HCT116 (cell line): ENCODE measurements around the gene MRPL33. TPM values are rescaled to one million over a fixed set of nuclear protein-coding genes. Genes with fewer than 3 reads are reported as not detected.

Experiments used
- ATAC-seq: fragments of 200-7000 bp; cut with Tn5 transposase; 2 replicates; pipeline ENCODE4 v1.9.1; 2020; ENCODE audit warnings: mild to moderate bottlenecking, moderate library complexity
- BruUV-seq: library from RNA; stranded (reverse); fragments of 400-500 nt; replicated peaks from 2 replicates; lab custom pipeline; 2021; lab: Mats Ljungman, UMichigan
- CTCF ChIA-PET: fragments of 300-600 bp; sonication (Branson Sonifier 250); formaldehyde crosslinking; loops from one replicate; lab custom pipeline; 2021; ENCODE audit warnings: antibody characterized with exemption; lab: Charles Lee
- POLR2A ChIA-PET: fragments of 300-600, 350-600 bp; sonication (Branson Sonifier 250); formaldehyde crosslinking; loops from one replicate; lab custom pipeline; 2021; ENCODE audit warnings: antibody characterized with exemption; lab: Charles Lee
- RAD21 ChIA-PET, 2 experiments: fragments of 300-600 bp; sonication (Branson Sonifier 250); formaldehyde crosslinking; loops; one replicate each; lab custom pipeline; 2023; ENCODE audit warnings: low total read pairs in 2 of 2; ENCODE audit not compliant: uncharacterized antibody in 2 of 2, unreplicated experiment in 2 of 2, low non-redundant PET in 1 of 2; lab: Charles Lee
- DNase-seq: peaks from one replicate; pipeline ENCODE4 v3.0.0-alpha.2; 2010; ENCODE audit warnings: low read depth, low spot score
- H2AFZ ChIP-seq: fragments of 200-600 bp; shearing (Covaris generic), sonication (generic); 2 replicates; pipeline ENCODE4 v1.6.1; 2017; ENCODE audit warnings: low read depth, mixed run types, mixed read lengths, antibody characterized with exemption, low read length; ENCODE audit not compliant: poor library complexity, severe bottlenecking
- H3K27ac ChIP-seq: 2 replicates; pipeline ENCODE4 v1.5.1; 2012; ENCODE audit warnings: low read depth, low read length
- H3K27me3 ChIP-seq: fragments of 200-600 bp; sonication (generic); 2 replicates; pipeline ENCODE4 v1.6.1; 2016; ENCODE audit warnings: mixed run types, low read length, mixed read lengths; ENCODE audit not compliant: insufficient read depth
- H3K36me3 ChIP-seq, 2 experiments: fragments of 200-500 bp in 1 of 2; fragments of 200-600 bp in 1 of 2; sonication (Bioruptor generic) in 1 of 2; sonication (generic) in 1 of 2; 2 replicates each; pipeline versions ENCODE4 v1.5.1 to v1.6.1; 2014 to 2016; ENCODE audit warnings: low read length in 2 of 2, inconsistent platforms in 1 of 2, mixed read lengths in 1 of 2, mixed run types in 1 of 2; ENCODE audit not compliant: insufficient read depth in 2 of 2, control insufficient read depth in 1 of 2
- H3K4me1 ChIP-seq, 2 experiments: fragments of 200-600 bp in 1 of 2; sonication (generic) in 1 of 2; 2 replicates each; pipeline versions ENCODE4 v1.5.1 to v1.6.1; 2012 to 2017; ENCODE audit warnings: low read length in 2 of 2, inconsistent platforms in 1 of 2, mild to moderate bottlenecking in 1 of 2, mixed read lengths in 1 of 2, mixed run types in 1 of 2, moderate library complexity in 1 of 2; ENCODE audit not compliant: insufficient read depth in 2 of 2, control insufficient read depth in 1 of 2
- H3K4me2 ChIP-seq: fragments of 200-600 bp; sonication (generic); 2 replicates; pipeline ENCODE4 v1.6.1; 2017; ENCODE audit warnings: mixed run types, low read length, mixed read lengths
- H3K4me3 ChIP-seq, 2 experiments: fragments of 200-600 bp in 1 of 2; sonication (generic) in 1 of 2; replicated peaks in 1 of 2; 2 replicates each; pipeline ENCODE4 v1.5.1; 2011 to 2016; ENCODE audit warnings: low read length in 2 of 2, control low read depth in 1 of 2, low read depth in 1 of 2, mild to moderate bottlenecking in 1 of 2, mixed read lengths in 1 of 2, mixed run types in 1 of 2
- H3K79me2 ChIP-seq: fragments of 200-600 bp; sonication (generic); 2 replicates; pipeline ENCODE4 v1.6.1; 2017; ENCODE audit warnings: mild to moderate bottlenecking, mixed run types, low read length, moderate library complexity, mixed read lengths; ENCODE audit not compliant: insufficient read depth
- H3K9ac ChIP-seq: fragments of 200-600 bp; sonication (generic); 2 replicates; pipeline ENCODE4 v1.6.1; 2016; ENCODE audit warnings: low read length, mixed read lengths
- H3K9me2 ChIP-seq: fragments of 200-600 bp; sonication (generic), shearing (Covaris generic); 2 replicates; pipeline ENCODE4 v1.6.1; 2017; ENCODE audit warnings: mixed run types, mild to moderate bottlenecking, moderate library complexity; ENCODE audit not compliant: insufficient read depth
- H3K9me3 ChIP-seq, 2 experiments: fragments of 200-500 bp in 1 of 2; fragments of 200-600 bp in 1 of 2; sonication (Bioruptor generic) in 1 of 2; sonication (generic) in 1 of 2; 2 replicates each; pipeline ENCODE4 v1.6.1; 2014 to 2017; ENCODE audit warnings: low read length in 2 of 2, mixed read lengths in 2 of 2, inconsistent platforms in 1 of 2, low read depth in 1 of 2, mild to moderate bottlenecking in 1 of 2, mixed run types in 1 of 2, moderate library complexity in 1 of 2; ENCODE audit not compliant: control insufficient read depth in 1 of 2, insufficient read depth in 1 of 2
- H4K20me1 ChIP-seq: fragments of 200-600 bp; sonication (generic), shearing (Covaris generic); 2 replicates; pipeline ENCODE4 v1.6.1; 2017; ENCODE audit warnings: mixed run types, mild to moderate bottlenecking, moderate library complexity; ENCODE audit not compliant: insufficient read depth
- CEBPB ChIP-seq: IDR thresholded peaks from 2 replicates; pipeline ENCODE4 v1.6.1; 2012; ENCODE audit warnings: low read depth
- EZH2 ChIP-seq: fragments of 200-600 bp; sonication (generic); IDR thresholded peaks from 2 replicates; pipeline ENCODE4 v1.6.1; 2017; ENCODE audit warnings: antibody characterized with exemption, mixed run types
- POLR2A ChIP-seq: IDR thresholded peaks from 2 replicates; pipeline ENCODE4 v1.7.0; 2011; ENCODE audit warnings: borderline replicate concordance; ENCODE audit not compliant: insufficient read depth, insufficient read length; ENCODE audit errors: extremely low read depth
- SIN3A ChIP-seq: IDR thresholded peaks from 2 replicates; pipeline ENCODE4 v1.6.1; 2012; ENCODE audit warnings: low read depth
- SP1 ChIP-seq: IDR thresholded peaks from 2 replicates; pipeline ENCODE4 v1.6.1; 2012; ENCODE audit warnings: low read depth
- TCF7L2 ChIP-seq: IDR thresholded peaks from 2 replicates; pipeline ENCODE4 v1.7.0; 2011; ENCODE audit warnings: borderline replicate concordance, inconsistent platforms; ENCODE audit not compliant: insufficient read depth, insufficient read length; ENCODE audit errors: extremely low read depth
- ZFX ChIP-seq: fragments of 450-650 bp; IDR thresholded peaks from 2 replicates; pipeline ENCODE4 v1.6.1; 2017
- ZNF274 ChIP-seq: fragments of 200-500 bp; sonication (Bioruptor generic); IDR thresholded peaks from 2 replicates; pipeline ENCODE4 v1.6.1; 2014; ENCODE audit warnings: mild to moderate bottlenecking, low read depth, low read length, inconsistent platforms
- intact Hi-C: fragments of 100-400 bp; cut with micrococcal nuclease; formaldehyde crosslinking; loops from 2 replicates; pipeline ENCODE4 v1.10.0; 2022
- total RNA-seq: library from RNA; stranded (reverse); gene quantifications from one replicate; pipeline ENCODE4 v1.2.1, GENCODE V29; 2021; ENCODE audit not compliant: unreplicated experiment
- TF ChIP-seq, protein P1 (sequence below), 3 experiments: fragments of 200-600 bp in 1 of 3; sonication (generic) in 1 of 3; IDR thresholded peaks in 2 of 3; conservative IDR thresholded peaks in 1 of 3; 2 replicates each; pipeline ENCODE4 v1.5.1; 2012 to 2017; ENCODE audit warnings: low read depth in 2 of 3, low read length in 2 of 3, antibody characterized with exemption in 1 of 3, borderline replicate concordance in 1 of 3, control low read depth in 1 of 3, mild to moderate bottlenecking in 1 of 3, mixed read lengths in 1 of 3, mixed run types in 1 of 3, moderate library complexity in 1 of 3; ENCODE audit not compliant: insufficient read depth in 1 of 3
- TF ChIP-seq, protein P2 (sequence below): IDR thresholded peaks from 2 replicates; pipeline ENCODE4 v1.6.1; 2011; ENCODE audit warnings: mild to moderate bottlenecking, low read length, moderate library complexity; ENCODE audit not compliant: insufficient replicate concordance; ENCODE audit errors: extremely low read depth

The MRPL33 gene
- total RNA-seq, 1 experiment from 2014 or later = 66.3 TPM

DNA sequence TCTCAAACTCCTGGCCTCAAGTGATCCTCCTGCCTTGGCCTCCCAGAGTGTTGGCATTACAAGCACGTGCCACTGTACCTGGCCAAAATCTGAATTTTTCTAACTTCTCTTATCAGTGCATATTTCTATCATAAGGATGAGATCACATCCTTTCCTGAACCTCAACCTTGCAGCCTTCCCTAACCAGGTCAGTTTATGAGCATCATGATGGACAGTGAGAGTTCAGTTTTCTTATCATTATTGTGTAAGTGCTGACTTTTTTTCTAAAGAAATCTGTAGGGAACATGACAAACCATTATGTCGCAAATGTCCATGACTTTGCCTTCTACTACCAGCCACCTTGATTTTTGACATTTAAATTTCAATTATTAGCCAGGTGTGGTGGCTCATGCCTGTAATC is 31.5 kb downstream of the MRPL33 start:
- H3K9me2 ChIP-seq = no peaks in the 10 kb centered on the region
- intact Hi-C loops = no loop called here
- no peaks in the 10 kb centered on the region for H4K20me1 ChIP-seq
- DNase-seq = no peak
- no peak overlapping the region for H3K4me3 ChIP-seq
- H3K9me3 ChIP-seq = no peaks in the 10 kb centered on the region
- POLR2A ChIA-PET = no interaction called here
- no peak overlapping the region for H2AFZ ChIP-seq
- no peak overlapping the region for H3K9ac ChIP-seq
- H3K79me2 ChIP-seq = no peaks in the 10 kb centered on the region
- CTCF ChIA-PET = no interaction called here
- ATAC-seq = no peak
- no peak overlapping the region for H3K4me2 ChIP-seq
- RAD21 ChIA-PET = no interaction called here
- H3K27me3 ChIP-seq = no peaks in the 10 kb centered on the region
- no TSS peak for BruUV-seq
- no peak for TF ChIP-seq ZFX
- TF ChIP-seq CEBPB = no peak
- TF ChIP-seq TCF7L2 = no peak
- TF ChIP-seq, protein P1, sequence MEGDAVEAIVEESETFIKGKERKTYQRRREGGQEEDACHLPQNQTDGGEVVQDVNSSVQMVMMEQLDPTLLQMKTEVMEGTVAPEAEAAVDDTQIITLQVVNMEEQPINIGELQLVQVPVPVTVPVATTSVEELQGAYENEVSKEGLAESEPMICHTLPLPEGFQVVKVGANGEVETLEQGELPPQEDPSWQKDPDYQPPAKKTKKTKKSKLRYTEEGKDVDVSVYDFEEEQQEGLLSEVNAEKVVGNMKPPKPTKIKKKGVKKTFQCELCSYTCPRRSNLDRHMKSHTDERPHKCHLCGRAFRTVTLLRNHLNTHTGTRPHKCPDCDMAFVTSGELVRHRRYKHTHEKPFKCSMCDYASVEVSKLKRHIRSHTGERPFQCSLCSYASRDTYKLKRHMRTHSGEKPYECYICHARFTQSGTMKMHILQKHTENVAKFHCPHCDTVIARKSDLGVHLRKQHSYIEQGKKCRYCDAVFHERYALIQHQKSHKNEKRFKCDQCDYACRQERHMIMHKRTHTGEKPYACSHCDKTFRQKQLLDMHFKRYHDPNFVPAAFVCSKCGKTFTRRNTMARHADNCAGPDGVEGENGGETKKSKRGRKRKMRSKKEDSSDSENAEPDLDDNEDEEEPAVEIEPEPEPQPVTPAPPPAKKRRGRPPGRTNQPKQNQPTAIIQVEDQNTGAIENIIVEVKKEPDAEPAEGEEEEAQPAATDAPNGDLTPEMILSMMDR (IDR thresholded peaks at IDR 0.05 in 2 of 3, conservative IDR thresholded peaks at IDR 0.05 in 1 of 3; ENCODE audit: borderline replicate concordance in 1 of 3, insufficient read depth in 1 of 3, low read depth in 2 of 3, low read length in 2 of 3) = no peak
- TF ChIP-seq, protein P2, sequence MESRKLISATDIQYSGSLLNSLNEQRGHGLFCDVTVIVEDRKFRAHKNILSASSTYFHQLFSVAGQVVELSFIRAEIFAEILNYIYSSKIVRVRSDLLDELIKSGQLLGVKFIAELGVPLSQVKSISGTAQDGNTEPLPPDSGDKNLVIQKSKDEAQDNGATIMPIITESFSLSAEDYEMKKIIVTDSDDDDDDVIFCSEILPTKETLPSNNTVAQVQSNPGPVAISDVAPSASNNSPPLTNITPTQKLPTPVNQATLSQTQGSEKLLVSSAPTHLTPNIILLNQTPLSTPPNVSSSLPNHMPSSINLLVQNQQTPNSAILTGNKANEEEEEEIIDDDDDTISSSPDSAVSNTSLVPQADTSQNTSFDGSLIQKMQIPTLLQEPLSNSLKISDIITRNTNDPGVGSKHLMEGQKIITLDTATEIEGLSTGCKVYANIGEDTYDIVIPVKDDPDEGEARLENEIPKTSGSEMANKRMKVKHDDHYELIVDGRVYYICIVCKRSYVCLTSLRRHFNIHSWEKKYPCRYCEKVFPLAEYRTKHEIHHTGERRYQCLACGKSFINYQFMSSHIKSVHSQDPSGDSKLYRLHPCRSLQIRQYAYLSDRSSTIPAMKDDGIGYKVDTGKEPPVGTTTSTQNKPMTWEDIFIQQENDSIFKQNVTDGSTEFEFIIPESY = no peak
- no peak for TF ChIP-seq EZH2
- TF ChIP-seq SP1 = no peak
- TF ChIP-seq SIN3A = no peak
- TF ChIP-seq POLR2A = no peak
- no peak for TF ChIP-seq ZNF274
- H3K4me1 ChIP-seq = peaks cover 20 to 40% of the 10 kb centered on the region in 2 experiments
- no peak overlapping the region for H3K27ac ChIP-seq
- no peaks in the 10 kb centered on the region for H3K36me3 ChIP-seq
